Stimulated activated CD4-positive, alpha-beta T cell treated with anti-CD3 and anti-CD28 coated beads, Interleukin-2, amount 100 ng/mL, for 4 hours (primary cell): ENCODE data around the gene PODN.
A peak's percentile ranks its signal among the peaks of the same experiment; 100 is the strongest.

ENCODE experiments used
- DNase-seq: peaks from one replicate; pipeline ENCODE4 v3.0.0-alpha.2; 2020; ENCODE audit warnings: low read depth

PODN gene, protein sequence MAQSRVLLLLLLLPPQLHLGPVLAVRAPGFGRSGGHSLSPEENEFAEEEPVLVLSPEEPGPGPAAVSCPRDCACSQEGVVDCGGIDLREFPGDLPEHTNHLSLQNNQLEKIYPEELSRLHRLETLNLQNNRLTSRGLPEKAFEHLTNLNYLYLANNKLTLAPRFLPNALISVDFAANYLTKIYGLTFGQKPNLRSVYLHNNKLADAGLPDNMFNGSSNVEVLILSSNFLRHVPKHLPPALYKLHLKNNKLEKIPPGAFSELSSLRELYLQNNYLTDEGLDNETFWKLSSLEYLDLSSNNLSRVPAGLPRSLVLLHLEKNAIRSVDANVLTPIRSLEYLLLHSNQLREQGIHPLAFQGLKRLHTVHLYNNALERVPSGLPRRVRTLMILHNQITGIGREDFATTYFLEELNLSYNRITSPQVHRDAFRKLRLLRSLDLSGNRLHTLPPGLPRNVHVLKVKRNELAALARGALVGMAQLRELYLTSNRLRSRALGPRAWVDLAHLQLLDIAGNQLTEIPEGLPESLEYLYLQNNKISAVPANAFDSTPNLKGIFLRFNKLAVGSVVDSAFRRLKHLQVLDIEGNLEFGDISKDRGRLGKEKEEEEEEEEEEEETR

DNA sequence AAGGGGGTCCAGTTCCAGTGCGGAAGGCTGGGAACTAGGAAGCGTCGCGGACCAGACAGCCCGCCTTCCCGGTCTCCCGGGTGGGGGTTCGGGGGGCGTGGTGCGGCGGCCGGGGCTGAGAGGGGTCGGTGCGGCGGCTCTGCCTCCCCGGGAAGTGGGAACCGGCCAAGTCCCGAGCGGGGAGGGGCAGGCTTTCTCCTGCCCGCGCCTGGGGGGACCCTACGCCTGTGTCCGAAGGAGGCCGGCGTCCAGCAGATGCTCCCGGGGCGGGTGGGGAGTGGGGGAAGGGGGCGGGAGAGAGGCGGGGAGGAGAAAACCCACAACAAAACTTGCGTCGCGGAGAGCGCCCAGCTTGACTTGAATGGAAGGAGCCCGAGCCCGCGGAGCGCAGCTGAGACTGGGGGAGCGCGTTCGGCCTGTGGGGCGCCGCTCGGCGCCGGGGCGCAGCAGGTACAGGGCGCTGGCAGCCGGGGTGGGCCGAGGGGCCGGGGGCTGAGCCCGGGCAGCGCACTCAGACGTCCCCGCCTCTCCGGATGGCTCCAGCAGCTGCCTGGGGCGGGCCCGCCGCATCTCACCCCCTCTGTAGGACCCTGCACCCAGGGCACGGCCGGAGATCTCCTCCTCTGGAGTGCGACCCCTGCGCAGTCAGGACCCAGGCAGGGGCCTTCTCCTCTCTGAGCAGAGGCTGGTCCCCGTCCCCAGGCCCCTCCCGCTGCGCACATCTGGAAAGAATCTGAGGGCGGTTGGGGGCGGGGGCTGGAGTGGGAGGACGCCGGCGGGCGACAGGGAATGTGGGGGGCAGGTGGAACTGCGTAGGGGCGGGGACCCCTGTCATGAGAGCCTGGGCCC, at the start of gene PODN:
Gene PODN, plus strand, starts transcription at position 355 of the 849 bp plus-strand sequence. CDS start 7,643 bp downstream, outside the sequence.
- DNase-seq: no peak

DNA sequence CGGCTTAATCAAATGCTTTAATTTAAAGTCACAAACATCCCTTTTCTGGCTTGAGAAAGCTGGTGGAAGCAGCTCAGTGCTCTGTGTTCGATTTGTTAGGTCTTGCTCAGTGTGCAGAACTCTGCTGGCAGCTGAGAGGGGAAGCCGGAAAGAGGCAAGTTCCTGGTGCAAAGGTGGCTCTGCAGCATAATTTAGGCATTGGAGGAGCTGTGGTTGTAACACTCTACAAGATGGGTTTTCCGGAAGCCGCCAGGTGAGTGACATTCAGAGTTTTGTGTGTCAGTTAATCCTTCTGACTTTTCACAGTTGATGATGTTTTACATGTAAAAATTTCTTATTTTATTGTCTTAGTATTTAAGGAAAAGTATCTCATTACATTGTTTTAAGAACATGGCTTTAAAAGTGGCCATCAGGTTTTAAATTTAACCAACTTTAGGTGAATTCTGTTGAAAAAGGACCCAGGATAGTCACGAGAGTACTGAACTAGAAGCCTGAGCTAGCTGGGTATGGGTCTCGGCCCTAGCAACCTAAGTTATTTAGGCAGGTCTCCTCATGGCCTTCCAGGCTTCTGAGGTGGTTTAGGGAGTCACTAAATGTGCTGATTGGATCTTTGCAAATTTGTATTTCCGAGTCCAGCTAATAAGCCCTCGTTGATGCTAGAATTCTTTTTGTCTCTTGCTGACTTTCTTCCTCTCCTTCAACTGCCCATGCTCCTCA, 47.1 kb upstream of the PODN start:
- DNase-seq: peak; percentile 61

DNA sequence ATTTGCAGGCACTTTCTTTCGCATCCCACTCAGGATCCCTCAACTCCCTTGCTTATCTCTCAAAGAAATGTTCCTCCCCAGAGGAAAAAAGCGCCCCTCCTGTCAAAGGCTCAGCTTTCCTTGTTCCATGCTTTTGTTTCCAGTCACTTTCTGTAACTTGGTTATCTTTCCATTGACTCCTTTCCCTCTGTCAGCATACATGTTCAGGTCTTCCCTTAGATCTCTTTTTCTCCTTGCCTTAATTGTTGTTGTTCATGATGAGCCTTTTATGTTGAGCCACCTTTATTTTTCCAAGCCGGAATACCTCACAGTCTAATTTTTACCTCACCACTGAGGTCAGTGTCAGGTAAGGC, 46.5 kb upstream of the PODN start:
- DNase-seq: no peak

DNA sequence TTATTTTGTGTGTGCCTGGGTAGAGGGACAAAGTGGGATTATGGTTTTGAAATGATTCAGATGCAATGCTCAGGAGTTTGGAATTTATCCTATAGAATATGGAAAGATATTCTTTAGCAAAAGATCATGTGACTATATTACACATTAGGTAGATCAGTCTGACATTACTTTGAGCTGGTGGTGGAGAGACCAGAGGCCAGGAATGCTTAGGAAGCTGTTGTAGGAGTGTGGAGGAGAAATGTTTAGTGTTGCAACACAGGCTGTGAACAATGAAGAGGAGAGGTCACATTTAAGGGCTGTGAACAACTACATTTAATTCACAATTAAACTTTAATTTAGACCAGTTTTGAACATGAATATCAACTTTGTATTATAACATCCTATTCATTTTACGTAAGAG, 45.3 kb upstream of the PODN start:
- DNase-seq: no peak

DNA sequence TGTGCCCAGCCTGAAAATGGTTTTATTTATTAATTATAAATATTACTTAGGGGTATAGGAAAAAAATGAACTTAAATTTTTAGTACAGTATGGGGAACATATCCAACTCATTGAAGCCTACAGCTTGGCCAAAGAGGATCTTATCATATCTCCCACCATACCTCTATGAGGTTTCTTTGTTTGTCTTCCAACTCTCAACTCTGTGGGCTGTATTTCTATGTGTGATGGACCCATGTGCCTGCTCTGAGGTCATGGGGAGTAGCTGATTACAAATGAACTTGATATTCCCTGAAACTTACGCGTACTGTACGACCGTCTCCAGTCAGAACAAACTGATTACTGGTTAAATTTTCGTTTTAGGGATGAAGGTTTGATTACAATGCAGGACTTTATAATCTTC, 41.4 kb upstream of the PODN start:
- DNase-seq: no peak

DNA sequence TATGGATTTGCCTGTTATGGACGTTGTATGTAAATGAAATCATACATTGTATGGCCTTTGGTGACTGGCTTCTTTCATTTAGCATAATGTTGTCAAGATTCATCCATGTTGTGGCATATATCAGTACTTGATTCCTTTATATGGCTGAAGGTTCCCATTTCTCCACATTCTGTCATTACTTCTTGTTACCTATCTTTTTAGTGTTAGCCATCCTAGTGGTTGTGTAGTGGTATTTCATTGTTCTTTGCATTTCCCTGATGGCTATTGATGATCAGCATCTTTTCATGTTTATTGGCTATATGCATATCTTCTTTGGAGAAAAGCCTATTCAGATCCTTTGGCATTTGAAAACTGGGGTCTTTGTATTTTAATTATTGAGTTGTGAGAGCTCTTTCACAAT, 39.8 kb upstream of the PODN start:
- DNase-seq: no peak

DNA sequence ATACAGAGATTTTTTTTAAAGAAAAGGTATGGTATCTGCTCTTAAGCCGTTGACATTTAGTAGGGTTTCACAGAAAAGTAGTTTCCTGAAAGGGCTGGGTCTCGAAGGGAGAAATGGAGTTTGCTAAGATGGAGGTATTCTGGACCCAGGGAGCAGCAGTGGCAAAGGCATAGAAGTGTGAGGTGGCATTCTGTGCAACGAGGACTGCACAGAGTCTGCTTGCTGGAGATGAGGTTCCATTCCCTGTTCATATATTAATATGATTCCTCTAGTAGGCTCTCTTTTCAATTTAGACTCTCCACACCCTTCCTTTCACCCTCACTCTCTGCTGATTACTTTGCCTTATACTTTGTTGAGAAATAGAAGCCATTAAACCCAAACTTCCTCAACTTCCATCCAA, 38.5 kb upstream of the PODN start:
- DNase-seq: no peak

DNA sequence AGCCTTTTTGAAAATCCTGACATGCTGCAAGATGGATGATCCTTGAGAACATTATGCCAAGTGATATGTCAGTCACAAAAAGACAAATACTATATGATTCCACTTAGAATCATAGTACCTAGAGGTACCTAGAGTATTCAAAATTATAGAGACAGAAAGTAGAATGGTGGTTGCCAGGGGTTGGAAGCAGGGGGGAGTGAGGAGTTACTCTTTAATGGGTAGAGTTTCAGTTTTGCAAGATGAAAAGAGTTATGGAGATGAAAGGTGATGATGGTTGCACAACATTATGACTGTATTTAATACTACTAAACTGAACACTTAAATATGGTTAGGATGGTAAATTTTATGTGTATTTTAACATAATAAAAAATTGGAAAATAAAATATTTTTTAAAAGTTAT, 37.9 kb upstream of the PODN start:
- no peak for DNase-seq

DNA sequence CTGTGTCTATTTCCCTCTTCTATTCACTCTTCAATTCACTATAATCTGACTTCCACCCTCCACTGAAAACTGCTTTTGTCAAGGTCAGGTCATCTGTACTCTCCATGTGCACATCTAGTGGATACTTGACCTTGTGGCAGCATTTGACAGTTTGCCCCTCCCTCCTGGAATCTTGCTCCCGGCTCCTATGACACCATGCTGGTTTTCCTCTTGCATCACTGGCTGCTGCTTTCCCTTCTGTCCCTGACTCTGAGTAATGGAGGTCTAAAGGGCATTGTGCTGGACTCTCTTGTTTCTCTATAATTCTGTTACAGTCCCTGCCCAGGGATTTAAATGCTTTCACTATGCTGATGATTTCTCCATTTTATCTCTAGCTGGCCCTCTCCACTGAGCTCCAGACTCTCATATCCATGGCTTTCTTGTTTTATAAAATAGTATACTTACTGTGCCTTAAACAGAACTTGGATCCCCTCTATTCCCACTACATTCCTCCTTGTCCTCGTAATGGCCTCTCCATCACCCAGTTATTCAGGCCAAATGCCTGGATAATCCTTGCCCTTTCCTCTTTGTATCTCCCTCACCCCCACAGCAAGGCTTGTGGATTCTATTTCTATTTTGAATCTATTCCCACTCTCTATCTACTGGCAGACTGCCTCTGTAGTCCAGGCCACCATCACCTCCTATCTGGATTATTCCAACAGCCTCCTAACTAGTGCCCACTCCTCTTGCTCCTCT, 36.8 kb upstream of the PODN start:
- DNase-seq: no peak

DNA sequence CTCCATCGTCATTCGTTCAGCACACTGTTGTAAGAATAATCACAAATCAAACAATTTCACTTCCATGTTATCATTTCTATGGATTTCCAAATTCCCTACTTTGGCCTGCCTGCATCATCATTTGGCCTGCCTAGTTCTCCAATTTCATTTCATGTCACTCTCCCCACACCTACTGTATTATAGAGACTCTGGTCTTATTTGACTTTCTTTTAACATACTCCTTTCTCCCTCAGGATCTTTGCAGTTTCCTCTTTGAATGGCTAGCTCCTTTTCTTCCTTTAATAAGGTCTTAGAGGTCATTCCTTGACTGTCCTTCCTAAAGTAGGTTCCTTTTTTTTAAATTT, 36.3 kb upstream of the PODN start:
- DNase-seq: no peak

DNA sequence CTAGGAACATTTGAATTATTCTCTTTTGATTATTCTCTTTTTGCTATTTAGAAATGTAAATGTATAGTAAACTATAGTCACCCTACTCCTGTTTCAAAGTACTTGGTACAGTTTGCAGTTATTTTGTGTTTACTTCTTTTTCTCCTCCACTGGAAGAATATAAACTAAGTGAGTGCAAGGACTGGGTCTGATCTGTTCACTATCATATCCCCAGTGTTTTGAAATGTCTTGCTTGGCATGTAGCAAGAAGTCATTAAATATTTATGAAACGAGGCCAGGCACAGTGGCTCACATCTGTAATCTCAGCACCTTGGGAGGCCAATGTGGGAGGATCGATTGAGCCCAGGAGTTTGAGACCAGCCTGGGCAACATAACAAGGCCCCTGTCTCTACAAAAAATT, 35.8 kb upstream of the PODN start:
- DNase-seq: no peak

DNA sequence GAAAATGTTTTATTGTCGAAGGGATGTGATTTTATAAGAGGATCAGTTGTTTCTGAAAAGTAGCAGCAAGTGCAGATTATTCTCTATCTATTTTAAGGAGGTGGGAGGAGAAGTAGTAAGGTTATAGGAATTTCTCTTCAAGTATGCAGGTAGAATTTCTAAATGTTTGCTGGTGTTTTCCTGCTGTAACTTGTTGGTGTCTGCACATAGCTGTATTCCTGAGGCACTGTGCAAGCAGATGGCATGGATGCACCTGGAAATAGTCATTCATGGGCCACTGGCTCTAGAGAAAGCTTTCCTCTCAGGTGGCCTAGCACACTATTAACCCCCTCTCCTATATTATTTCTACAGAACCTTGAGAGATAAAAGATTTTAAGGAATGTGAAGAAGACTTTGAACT, 30.3 kb upstream of the PODN start:
- no peak for DNase-seq

DNA sequence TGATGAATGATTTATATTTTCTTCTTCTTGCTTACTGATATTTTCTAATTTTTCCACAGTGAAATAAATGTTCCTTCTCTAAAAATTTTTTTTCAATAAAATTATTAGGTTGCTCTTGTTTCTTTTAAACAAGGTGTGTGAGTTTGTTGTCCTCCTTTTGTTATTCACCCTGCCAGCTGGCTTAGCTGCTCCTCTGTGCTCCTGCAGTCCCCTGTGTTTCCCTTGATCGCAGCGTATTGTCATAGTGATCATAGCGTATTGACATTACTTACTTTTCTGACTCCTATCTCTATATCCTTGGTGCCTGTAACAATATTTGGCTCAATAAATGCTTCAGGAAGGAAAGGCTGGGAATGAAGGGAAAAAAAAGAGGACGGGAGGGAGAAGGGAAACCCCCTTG, 24.9 kb upstream of the PODN start:
- DNase-seq: no peak

DNA sequence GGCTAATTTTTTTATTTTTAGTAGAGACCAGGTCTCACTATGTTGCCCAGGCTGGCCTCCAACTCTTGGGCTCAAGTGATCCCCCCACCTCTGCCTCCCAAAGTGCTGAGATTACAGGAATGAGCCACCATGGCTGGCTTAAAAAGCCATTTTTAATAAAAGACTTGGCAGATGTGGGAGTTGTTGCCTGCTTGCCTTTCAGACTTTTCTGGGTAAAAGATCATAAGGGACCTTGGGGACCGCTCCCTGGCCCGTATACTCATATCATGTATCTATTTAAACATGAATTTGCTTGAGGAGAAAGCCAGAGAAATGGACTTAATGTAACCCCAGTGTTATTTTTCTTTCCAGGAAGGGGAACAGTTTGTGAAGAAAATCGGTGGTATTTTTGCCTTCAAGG, 23.4 kb upstream of the PODN start:
- DNase-seq: no peak

DNA sequence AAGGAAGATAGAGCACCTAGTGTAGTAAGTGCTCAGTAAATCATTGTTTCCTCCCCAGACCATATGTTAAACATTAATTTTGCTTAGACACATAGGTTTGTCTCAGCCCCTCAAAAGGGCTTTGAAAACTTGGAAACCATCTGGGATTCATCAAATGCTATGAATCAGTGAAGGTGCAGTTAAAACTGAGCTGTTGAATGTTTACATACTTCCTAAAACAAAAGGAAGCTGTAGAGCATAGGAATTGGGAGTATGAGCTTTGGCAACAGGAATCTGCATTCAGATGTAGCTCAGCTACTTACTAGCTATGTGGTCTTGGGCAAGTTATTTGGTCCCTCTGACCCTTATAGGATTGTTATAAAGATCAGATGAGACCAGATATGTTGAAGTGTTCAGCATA, 18.7 kb upstream of the PODN start:
- DNase-seq: no peak

DNA sequence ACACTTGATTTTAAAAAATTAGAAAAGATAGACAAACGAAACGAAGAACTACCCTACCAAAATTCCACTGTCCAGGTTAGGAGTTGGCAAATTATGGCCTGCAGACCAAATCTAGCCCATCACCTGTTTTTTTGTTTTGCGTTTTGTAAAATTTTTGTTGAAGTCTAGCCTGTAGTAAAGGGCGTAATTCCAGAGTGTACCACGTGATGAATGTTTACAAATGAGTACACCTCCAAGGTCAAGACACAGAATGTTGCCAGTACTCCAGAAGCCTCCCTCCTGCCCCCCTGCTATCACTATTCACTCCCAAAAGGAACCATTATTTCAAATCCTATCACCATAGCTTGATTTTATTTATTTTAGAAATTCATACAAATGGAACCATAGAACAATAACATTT, 17.1 kb upstream of the PODN start:
- no peak for DNase-seq

DNA sequence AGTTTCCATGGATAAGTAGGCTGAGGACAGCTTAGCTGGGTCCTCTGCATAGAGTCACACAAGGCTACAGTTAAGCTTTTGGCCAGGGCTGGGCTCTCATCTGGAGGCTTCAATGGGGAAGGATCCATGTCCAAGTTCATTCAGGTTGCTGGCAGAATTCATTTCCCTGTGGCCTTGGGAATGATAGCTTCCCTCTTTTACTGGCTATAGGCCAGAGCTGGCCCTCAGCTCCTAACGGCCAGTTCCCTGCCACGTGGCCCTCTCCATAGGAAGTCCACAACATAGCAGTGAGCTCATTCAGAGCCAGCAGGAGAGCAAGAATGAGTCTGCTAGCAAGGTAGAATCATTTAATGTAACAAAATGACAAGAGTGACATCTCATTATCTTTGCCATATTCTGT, 15.1 kb upstream of the PODN start:
- no peak for DNase-seq

DNA sequence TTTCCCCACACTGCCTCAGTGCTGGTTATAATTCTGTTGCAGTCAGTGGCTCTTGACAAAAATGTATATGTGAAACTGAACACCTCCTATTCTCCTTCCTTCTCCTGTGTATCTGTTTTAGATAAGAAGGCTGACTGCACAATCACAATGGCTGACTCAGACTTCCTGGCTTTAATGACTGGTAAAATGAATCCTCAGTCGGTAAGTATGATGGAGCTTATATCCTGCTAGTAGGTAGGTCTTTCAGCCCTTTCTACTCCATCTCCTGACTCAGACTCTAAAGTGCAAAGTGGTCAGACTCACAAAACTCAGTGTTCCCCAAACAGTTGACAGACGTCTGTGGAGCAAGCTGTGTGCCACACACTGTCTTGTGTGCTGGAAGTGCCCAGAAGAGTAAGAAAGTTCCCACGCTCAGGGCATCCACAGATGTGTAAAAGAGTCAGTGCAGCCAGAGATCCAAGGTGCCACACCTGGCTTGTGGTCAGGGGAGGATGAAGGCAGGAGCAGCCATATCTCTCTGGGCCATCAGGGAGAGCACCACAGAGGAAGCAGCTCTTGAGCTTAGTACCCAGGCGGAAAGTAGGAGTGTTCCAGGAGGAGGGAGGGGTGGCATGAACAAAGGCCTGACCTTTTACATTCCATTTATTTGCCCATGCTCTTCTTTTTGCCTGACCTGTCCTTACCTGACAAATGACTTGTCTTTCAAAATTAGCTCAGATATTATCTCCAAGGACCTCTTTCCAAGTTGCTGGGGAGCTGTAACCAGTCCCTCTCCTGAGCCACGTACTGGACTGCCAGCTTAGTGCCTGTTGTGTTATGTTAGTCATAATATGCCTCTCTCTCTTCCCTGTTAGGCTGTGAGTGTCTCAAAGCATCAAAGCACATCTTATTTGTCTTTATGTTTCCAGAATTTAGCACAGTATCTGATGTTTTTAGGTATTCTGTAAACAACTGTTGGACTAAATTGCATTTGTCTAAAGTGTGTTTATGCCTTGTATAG, 14.0 kb upstream of the PODN start:
- no peak for DNase-seq

DNA sequence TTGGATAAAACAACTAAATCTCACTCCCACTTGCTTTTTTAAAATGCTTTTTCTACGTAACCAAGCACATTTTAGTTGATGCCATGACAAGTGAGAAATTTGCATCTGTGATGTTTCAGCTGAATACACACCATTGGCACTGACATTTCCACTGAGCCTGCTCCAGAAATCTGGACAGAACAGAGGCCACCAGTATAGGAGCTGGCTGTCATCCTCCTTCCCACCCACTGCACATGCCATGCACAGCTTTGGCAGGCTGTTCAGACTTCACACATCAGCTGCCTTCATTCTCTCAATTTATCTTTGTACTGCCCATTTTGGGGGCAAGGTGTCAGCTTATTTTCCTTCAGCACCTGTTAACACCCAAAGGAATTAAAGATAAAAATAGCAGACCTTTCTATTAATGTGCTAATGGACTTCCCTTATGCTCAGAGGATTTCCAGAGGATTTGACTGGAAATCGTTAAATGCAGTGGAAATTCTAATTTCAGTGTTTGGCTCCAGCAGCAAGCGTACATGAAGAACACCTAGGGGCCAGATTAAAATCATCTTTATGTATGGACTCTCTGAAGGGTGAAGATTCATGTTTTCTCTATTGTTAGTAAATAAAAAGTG, 12.9 kb upstream of the PODN start:
- no peak for DNase-seq

DNA sequence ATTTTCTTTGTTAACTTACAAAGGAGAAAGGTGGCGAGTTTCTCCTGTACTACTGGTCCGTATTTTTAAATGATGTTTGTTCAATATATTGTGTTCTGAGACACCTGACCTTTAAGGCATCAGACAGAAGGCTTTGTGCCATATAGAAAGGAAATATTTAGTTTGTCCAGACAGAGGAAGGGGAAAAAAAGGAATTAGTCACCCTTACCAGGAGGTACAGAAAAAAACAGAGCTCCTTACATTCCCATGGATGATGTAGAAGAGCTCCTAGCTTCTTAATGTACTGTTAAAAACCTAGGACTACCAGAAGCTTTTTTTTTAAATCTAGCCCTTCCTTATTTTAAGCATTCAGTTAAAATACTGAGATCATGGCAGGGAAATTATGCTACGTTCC, 12.4 kb upstream of the PODN start:
- DNase-seq: no peak
